Erythroblast (primary cell): ENCODE results near the gene MAD1L1.

ENCODE experiments used
- GATA1 ChIP-seq: IDR thresholded peaks from 2 replicates; pipeline ENCODE4 v1.6.1; 2011; ENCODE audit warnings: low read depth, mild to moderate bottlenecking, control low read depth, low read length, moderate library complexity
- POLR2A ChIP-seq: IDR thresholded peaks from 2 replicates; pipeline ENCODE4 v1.6.1; 2011; ENCODE audit warnings: mild to moderate bottlenecking, low read length

DNA sequence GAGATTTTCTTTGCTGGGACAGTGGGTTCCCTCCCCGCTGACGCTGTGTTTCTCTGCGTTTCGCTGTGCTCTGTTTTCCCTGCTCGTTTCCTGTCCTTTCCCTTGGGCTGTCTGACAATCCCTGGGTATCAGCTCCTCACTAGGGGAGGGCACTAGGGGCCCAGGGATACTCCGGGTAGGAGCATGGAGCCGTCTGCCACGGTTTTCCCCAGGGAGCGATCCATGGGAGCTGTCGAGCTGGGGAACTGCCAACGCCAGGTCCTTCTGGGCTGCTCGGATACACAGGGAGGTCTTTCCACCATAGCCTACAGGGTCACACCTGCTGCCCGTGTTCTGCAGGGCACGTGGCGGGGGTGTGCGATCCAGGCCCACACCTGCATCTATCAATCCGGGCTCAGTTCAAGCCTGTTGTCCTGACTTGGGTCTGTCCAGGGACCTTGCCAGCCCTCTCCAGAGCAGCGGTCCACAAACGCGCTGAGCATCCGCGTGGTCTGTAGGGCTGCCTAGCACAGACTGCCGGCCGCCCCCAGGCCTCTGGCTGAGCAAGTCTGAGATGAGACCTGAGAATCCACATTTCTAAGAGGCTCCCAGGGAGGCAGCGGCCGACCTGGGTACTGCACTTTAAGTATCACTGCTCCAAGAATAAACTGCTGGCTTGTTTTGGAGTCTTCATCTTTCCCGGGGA lies 299.5 kb downstream of the MAD1L1 start:
- TF ChIP-seq POLR2A (no peak), GATA1 (no peak)
